Spleen (tissue), 11 donors: ENCODE results near the gene GAS2L3. TPM values are rescaled to one million over a fixed set of nuclear protein-coding genes. Genes with fewer than 3 reads are reported as not detected.

Experiments
- DNase-seq: peaks from one replicate; pipeline ENCODE4 v3.0.0-alpha.2; 2020
- H3K27ac ChIP-seq, 8 donors: fragments of 200-600 bp; sonication (generic) in 7 of 8; 1 replicate in 4 of 8; 2 replicates in 4 of 8; pipeline versions ENCODE4 v1.5.0 to v1.8.0; 2016 to 2021; ENCODE audit warnings: inconsistent platforms in 4 of 8, mild to moderate bottlenecking in 4 of 8, moderate library complexity in 1 of 8
- H3K27me3 ChIP-seq, 7 donors: fragments of 200-600 bp; sonication (generic) in 6 of 7; replicated peaks in 1 of 7; 1 replicate in 4 of 7; 2 replicates in 3 of 7; pipeline versions ENCODE4 v1.5.0 to v1.8.0; 2016 to 2021; ENCODE audit warnings: inconsistent platforms in 3 of 7, mild to moderate bottlenecking in 1 of 7
- H3K36me3 ChIP-seq, 6 donors: fragments of 200-600 bp; sonication (generic) in 5 of 6; 1 replicate in 4 of 6; 2 replicates in 2 of 6; pipeline versions ENCODE4 v1.5.0 to v1.8.0; 2016 to 2021; ENCODE audit warnings: inconsistent platforms in 2 of 6
- H3K4me1 ChIP-seq, 6 donors: fragments of 200-600 bp; sonication (generic) in 5 of 6; 1 replicate in 3 of 6; 2 replicates in 3 of 6; pipeline versions ENCODE4 v1.5.0 to v1.8.0; 2016 to 2021; ENCODE audit warnings: inconsistent platforms in 3 of 6
- H3K4me3 ChIP-seq, 8 donors: fragments of 200-600 bp; sonication (generic) in 7 of 8; 1 replicate in 4 of 8; 2 replicates in 4 of 8; pipeline versions ENCODE4 v1.5.0 to v1.8.0; 2016 to 2021; ENCODE audit warnings: inconsistent platforms in 4 of 8, mild to moderate bottlenecking in 4 of 8, moderate library complexity in 2 of 8
- H3K9me3 ChIP-seq, 8 donors: fragments of 200-600 bp; sonication (generic) in 7 of 8; 1 replicate in 4 of 8; 2 replicates in 4 of 8; pipeline versions ENCODE4 v1.5.0 to v1.8.0; 2016 to 2021; ENCODE audit warnings: inconsistent platforms in 4 of 8
- POLR2A ChIP-seq, 3 donors: fragments of 450-650 bp; IDR thresholded peaks; one replicate each; pipeline ENCODE4 v1.5.1; 2017; ENCODE audit warnings: antibody characterized with exemption in 3 of 3, mild to moderate bottlenecking in 1 of 3
- POLR2AphosphoS5 ChIP-seq, 3 donors: sonication (generic); formaldehyde crosslinking; IDR thresholded peaks; one replicate each; pipeline ENCODE4 v1.5.1; 2017; ENCODE audit warnings: antibody characterized with exemption in 3 of 3
- WGBS, 5 donors: extraction: QIAGEN DNeasy Blood & Tissue Kit in 3 of 5; methylation state at CpG; one replicate each; pipeline versions ENCODE4 v1.1.5 to v1.1.7; 2013 to 2018; 5-methylcytosine and 5-hydroxymethylcytosine counted together
- intact Hi-C: fragments of 100-400 bp; cut with DNase I; formaldehyde crosslinking; loops from one replicate; pipeline ENCODE4 v1.15.0; 2023; ENCODE audit warnings: low total_unique reads
- polyA plus RNA-seq, 3 donors: library from polyadenylated mRNA; stranded (reverse); fragments of 200-250 nt; gene quantifications; one replicate each; pipeline ENCODE4 v1.2.1, GENCODE V29; 2013
- small RNA-seq, 4 donors: library from RNA; depleted of rRNA; stranded (forward); fragments of <200 nt; gene quantifications; one replicate each; pipeline ENCODE3, GENCODE V24; 2016
- total RNA-seq, 7 donors: library from RNA; depleted of rRNA in 3 of 7; stranded (reverse); fragments of >200 nt in 3 of 7; fragmentation: NEBNext Ultra II Directional in 4 of 7; extraction: Animal tissue kit (Norgen Biotek cat#: 25700) in 4 of 7; gene quantifications; one replicate each; pipeline versions ENCODE4 v1.1.0 to v1.2.1, GENCODE V29; 2016 to 2021
- TF ChIP-seq, protein P1 (sequence below), 11 experiments: fragments of 200-600 bp in 7 of 11; fragments of 450-650 bp in 4 of 11; sonication (generic) in 4 of 11; IDR thresholded peaks in 8 of 11; conservative IDR thresholded peaks in 3 of 11; 1 replicate in 7 of 11; 2 replicates in 4 of 11; pipeline versions ENCODE4 v1.4.0 to v1.8.0; 2016 to 2021; ENCODE audit warnings: antibody characterized with exemption in 11 of 11, inconsistent platforms in 4 of 11, mild to moderate bottlenecking in 1 of 11
- donor health status: healthy with polysubstance abuse.
- donor health status: DM: no; HTN: no; CAD: no; lungs with moderate emphysema.
- donor health status: DM: no; HTN: no; CAD: no.
- donor health status: Bipolar disorder and iron deficiency.
- donor health status: healthy.
- donor health status: DM: no; HTN: no; CAD: no.
- donor health status: DM: yes; HTN: yes; CAD: no.

The GAS2L3 gene
- total and polyA plus RNA-seq, 10 donors = 0.49 to 10.8 (median 6.5) TPM

GRCh38 chr12:100672075-100672592 lies 98.7 kb downstream of the GAS2L3 start:
- no peak overlapping the region for H3K4me3 ChIP-seq
- H3K9me3 ChIP-seq = no peaks in the 10 kb centered on the region
- intact Hi-C loops = no loop called here
- no peak overlapping the region for H3K27ac ChIP-seq
- no peaks in the 10 kb centered on the region for H3K4me1 ChIP-seq
- no peaks in the 10 kb centered on the region for H3K36me3 ChIP-seq
- H3K27me3 ChIP-seq = peaks cover 0 to 17% (median 0%) of the 10 kb centered on the region in 7 donors
- WGBS, 5 donors = 40 to 69% (median 52%) methylated on average over 2 of the region's 2 CpGs
- TF ChIP-seq POLR2A (IDR thresholded peaks at IDR 0.05) = no peak
- TF ChIP-seq, protein P1, sequence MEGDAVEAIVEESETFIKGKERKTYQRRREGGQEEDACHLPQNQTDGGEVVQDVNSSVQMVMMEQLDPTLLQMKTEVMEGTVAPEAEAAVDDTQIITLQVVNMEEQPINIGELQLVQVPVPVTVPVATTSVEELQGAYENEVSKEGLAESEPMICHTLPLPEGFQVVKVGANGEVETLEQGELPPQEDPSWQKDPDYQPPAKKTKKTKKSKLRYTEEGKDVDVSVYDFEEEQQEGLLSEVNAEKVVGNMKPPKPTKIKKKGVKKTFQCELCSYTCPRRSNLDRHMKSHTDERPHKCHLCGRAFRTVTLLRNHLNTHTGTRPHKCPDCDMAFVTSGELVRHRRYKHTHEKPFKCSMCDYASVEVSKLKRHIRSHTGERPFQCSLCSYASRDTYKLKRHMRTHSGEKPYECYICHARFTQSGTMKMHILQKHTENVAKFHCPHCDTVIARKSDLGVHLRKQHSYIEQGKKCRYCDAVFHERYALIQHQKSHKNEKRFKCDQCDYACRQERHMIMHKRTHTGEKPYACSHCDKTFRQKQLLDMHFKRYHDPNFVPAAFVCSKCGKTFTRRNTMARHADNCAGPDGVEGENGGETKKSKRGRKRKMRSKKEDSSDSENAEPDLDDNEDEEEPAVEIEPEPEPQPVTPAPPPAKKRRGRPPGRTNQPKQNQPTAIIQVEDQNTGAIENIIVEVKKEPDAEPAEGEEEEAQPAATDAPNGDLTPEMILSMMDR (IDR thresholded peaks at IDR 0.05 in 8 of 11, conservative IDR thresholded peaks at IDR 0.05 in 3 of 11) = peak in 5 of 11 experiments; percentile 30 to 59 (median 47)
- DNase-seq = no peak

DNA sequence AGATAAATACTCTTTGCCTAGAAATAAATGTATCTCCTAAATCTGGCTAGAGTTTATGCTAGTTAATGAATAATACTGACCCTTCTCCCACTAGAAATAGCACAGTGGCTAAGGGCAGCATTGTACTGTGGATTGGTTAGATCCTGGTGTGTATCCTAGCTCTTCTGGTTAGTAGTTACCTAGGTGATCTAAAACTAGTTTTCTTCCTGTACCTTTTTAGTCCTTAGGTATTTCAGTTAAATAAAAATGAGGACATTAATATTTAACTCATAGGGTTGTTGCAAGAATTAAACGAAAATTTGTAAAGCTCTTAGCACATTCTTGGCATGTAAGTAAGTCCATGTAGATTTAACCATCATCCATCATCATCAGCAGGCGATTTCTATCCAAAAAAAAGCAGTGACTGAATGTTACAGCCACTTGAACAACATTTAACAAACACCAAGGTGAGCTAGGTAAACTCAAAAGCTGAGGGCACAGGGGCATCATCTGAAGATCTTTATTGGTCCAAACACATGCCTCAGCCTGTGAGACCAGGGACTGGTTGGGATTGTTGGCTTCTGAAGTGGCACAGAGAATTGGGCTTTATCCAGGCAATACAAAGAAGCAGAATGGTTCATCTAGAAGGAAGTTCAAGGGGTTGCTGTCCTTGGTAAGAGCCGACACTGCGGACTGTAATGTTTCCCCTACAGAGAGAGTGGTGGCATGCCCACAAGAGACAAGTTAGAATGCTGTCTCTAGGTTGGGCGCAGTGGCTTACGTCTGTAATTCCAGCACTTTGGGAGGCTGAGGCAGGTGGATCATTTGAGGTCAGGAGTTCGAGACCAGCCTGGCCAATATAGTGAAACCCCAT lies 100.8 kb downstream of the GAS2L3 start:
- intact Hi-C loops = no loop called here

More for the DNA sequence above, 100.8 kb downstream of the GAS2L3 start:
- Histone ChIP-seq H3K4me3 (no peak overlapping the region), H3K4me1 (no peaks in the 10 kb centered on the region), H3K27ac (no peak overlapping the region), H3K9me3 (no peaks in the 10 kb centered on the region), H3K27me3 (peaks cover 0 to 17% (median 0%) of the 10 kb centered on the region in 7 donors), H3K36me3 (no peaks in the 10 kb centered on the region)
- no peak for DNase-seq
- TF ChIP-seq POLR2AphosphoS5 (IDR thresholded peaks at IDR 0.05) (no peak), POLR2A (IDR thresholded peaks at IDR 0.05) (no peak)
- TF ChIP-seq, protein P1 (IDR thresholded peaks at IDR 0.05 in 8 of 11, conservative IDR thresholded peaks at IDR 0.05 in 3 of 11) = no peak
- 50 to 67% (median 61%) methylated on average over 7 of the region's 7 CpGs for WGBS, 5 donors

Small RNAs within 50 kb of the gene (small RNA-seq; reads per million reads assigned to genes)
- 0 reads per million in 4 donors for gene AC010200.2

Other genes starting within 250 kb of the GAS2L3 start
- under 1 TPM in 1 of 7 donors, not detected in 6; 0.34 TPM for gene SLC17A8, start 216.6 kb upstream of the GAS2L3 start, total RNA-seq
- under 1 TPM in 1 of 3 donors, not detected in 2; 0.02 TPM for gene SLC17A8, start 216.6 kb upstream of the GAS2L3 start, polyA plus RNA-seq
- under 1 TPM in 4 of 7 donors, not detected in 3; 0.30 to 0.85 (median 0.84) TPM for gene NR1H4, start 99.8 kb upstream of the GAS2L3 start, total RNA-seq
- 1 to 10 TPM in 1 of 3 donors, under 1 TPM in 2; 0.18 to 1.1 (median 0.24) TPM for gene NR1H4, start 99.8 kb upstream of the GAS2L3 start, polyA plus RNA-seq
- gene ANO4, start 221.1 kb downstream of the GAS2L3 start, total RNA-seq = under 1 TPM in 1 of 7 donors, not detected in 6; 0.42 TPM
- not detected for gene ANO4, start 221.1 kb downstream of the GAS2L3 start, polyA plus RNA-seq